Naive B cell (primary cell): ENCODE data around the gene PSMA5. TPM values are rescaled to one million over a fixed set of nuclear protein-coding genes. Genes with fewer than 3 reads are reported as not detected.

Experiments
- ATAC-seq, 2 donors: fragments of 150-1000 bp; cut with Tn5 transposase; 2 replicates each; pipeline ENCODE4 v1.10.0; 2021; ENCODE audit warnings: low read depth in 2 of 2, mild to moderate bottlenecking in 2 of 2, moderate library complexity in 2 of 2
- DNase-seq: peaks from one replicate; pipeline ENCODE4 v3.0.0; 2022
- H3K27ac Mint-ChIP-seq, 6 donors: one replicate each; pipeline ENCODE4 v1.8.0; 2020 to 2022; ENCODE audit warnings: mild to moderate bottlenecking in 6 of 6, mixed read lengths in 6 of 6, moderate library complexity in 5 of 6, inconsistent platforms in 2 of 6
- H3K27me3 Mint-ChIP-seq, 3 donors: one replicate each; pipeline ENCODE4 v1.8.0; 2021 to 2022; ENCODE audit warnings: mixed read lengths in 3 of 3, mild to moderate bottlenecking in 1 of 3
- H3K36me3 Mint-ChIP-seq, 2 donors: one replicate each; pipeline ENCODE4 v1.8.0; 2020 to 2022; ENCODE audit warnings: mixed read lengths in 2 of 2, inconsistent platforms in 1 of 2, mild to moderate bottlenecking in 1 of 2
- H3K4me1 Mint-ChIP-seq, 3 donors: one replicate each; pipeline ENCODE4 v1.8.0; 2020 to 2022; ENCODE audit warnings: mixed read lengths in 3 of 3, inconsistent platforms in 1 of 3, mild to moderate bottlenecking in 1 of 3, moderate library complexity in 1 of 3
- H3K4me3 Mint-ChIP-seq, 8 donors: one replicate each; pipeline ENCODE4 v1.8.0; 2020 to 2022; ENCODE audit warnings: mild to moderate bottlenecking in 8 of 8, mixed read lengths in 8 of 8, moderate library complexity in 8 of 8, inconsistent platforms in 2 of 8
- H3K9me3 Mint-ChIP-seq, 7 donors: one replicate each; pipeline ENCODE4 v1.8.0; 2020 to 2022; ENCODE audit warnings: mixed read lengths in 7 of 7, mild to moderate bottlenecking in 5 of 7, inconsistent platforms in 2 of 7, moderate library complexity in 1 of 7
- polyA plus RNA-seq, 6 donors: library from polyadenylated mRNA; unstranded; fragments of 300-500 nt; fragmentation: Illumina TruSeq; gene quantifications; one replicate each; pipeline ENCODE4 v1.2.3, GENCODE V29; 2021; ENCODE audit warnings: low read depth in 6 of 6

Gene PSMA5
- polyA plus RNA-seq, 6 donors from 2014 or later: 35.5 to 57.3 (median 51.0) TPM

GRCh38 chr1:109367626-109368025 lies 58.6 kb downstream of the PSMA5 start:
- Mint-ChIP-seq H3K27ac (peak overlapping the region in 1 of 6 donors; percentile 47), H3K27me3 (peaks cover 21 to 23% (median 22%) of the 10 kb centered on the region in 3 donors), H3K4me3 (no peak overlapping the region), H3K4me1 (peaks cover 0 to 13% (median 2%) of the 10 kb centered on the region in 3 donors), H3K9me3 (no peaks in the 10 kb centered on the region), H3K36me3 (no peaks in the 10 kb centered on the region)
- ATAC-seq (no peak), DNase-seq (no peak)

- no peak overlapping the region for H3K4me3 Mint-ChIP-seq
- DNase-seq: no peak
- H3K27me3 Mint-ChIP-seq: peaks cover 14 to 18% (median 16%) of the 10 kb centered on the region in 3 donors
- no peaks in the 10 kb centered on the region for H3K9me3 Mint-ChIP-seq
- ATAC-seq: no peak
- H3K4me1 Mint-ChIP-seq: peaks cover 0 to 7% (median 0%) of the 10 kb centered on the region in 3 donors
- no peaks in the 10 kb centered on the region for H3K36me3 Mint-ChIP-seq
- H3K27ac Mint-ChIP-seq: no peak overlapping the region
These were observed 60.5 kb downstream of the PSMA5 start for GRCh38 chr1:109365642-109366204.

GRCh38 chr1:109361649-109362048 lies 64.6 kb downstream of the PSMA5 start:
- ATAC-seq (no peak), DNase-seq (no peak)
- Mint-ChIP-seq H3K27me3 (peaks cover 2 to 9% (median 8%) of the 10 kb centered on the region in 3 donors), H3K4me1 (no peaks in the 10 kb centered on the region), H3K36me3 (no peaks in the 10 kb centered on the region), H3K9me3 (no peaks in the 10 kb centered on the region), H3K27ac (no peak overlapping the region), H3K4me3 (no peak overlapping the region)

GRCh38 chr1:109361069-109361468 lies 65.2 kb downstream of the PSMA5 start:
- no peak for ATAC-seq

GRCh38 chr1:109357616-109358015 lies 68.6 kb downstream of the PSMA5 start:
- Mint-ChIP-seq H3K27me3 (peaks cover 5 to 8% (median 7%) of the 10 kb centered on the region in 3 donors), H3K4me1 (no peaks in the 10 kb centered on the region), H3K27ac (no peak overlapping the region), H3K9me3 (no peaks in the 10 kb centered on the region), H3K4me3 (no peak overlapping the region), H3K36me3 (no peaks in the 10 kb centered on the region)
- no peak for ATAC-seq
- no peak for DNase-seq

More at GRCh38 chr1:109361069-109361468, 65.2 kb downstream of the PSMA5 start:
- Mint-ChIP-seq H3K27me3 (peaks cover 0 to 9% (median 8%) of the 10 kb centered on the region in 3 donors), H3K27ac (no peak overlapping the region), H3K4me3 (no peak overlapping the region), H3K4me1 (no peaks in the 10 kb centered on the region), H3K9me3 (no peaks in the 10 kb centered on the region), H3K36me3 (no peaks in the 10 kb centered on the region)
- no peak for DNase-seq

GRCh38 chr1:109356915-109357314 lies 69.3 kb downstream of the PSMA5 start:
- DNase-seq (no peak), ATAC-seq (no peak)
- Mint-ChIP-seq H3K27me3 (peaks cover 5 to 9% (median 7%) of the 10 kb centered on the region in 3 donors), H3K36me3 (no peaks in the 10 kb centered on the region), H3K4me1 (no peaks in the 10 kb centered on the region), H3K27ac (no peak overlapping the region), H3K9me3 (no peaks in the 10 kb centered on the region), H3K4me3 (no peak overlapping the region)

GRCh38 chr1:109356505-109356904 lies 69.7 kb downstream of the PSMA5 start:
- H3K4me1 Mint-ChIP-seq: no peaks in the 10 kb centered on the region
- DNase-seq (no peak), ATAC-seq (no peak)
- H3K4me3 Mint-ChIP-seq: no peak overlapping the region
- no peaks in the 10 kb centered on the region for H3K36me3 Mint-ChIP-seq
- no peak overlapping the region for H3K27ac Mint-ChIP-seq
- H3K27me3 Mint-ChIP-seq: peaks cover 5 to 13% (median 7%) of the 10 kb centered on the region in 3 donors
- H3K9me3 Mint-ChIP-seq: no peaks in the 10 kb centered on the region

- H3K4me1 Mint-ChIP-seq: no peaks in the 10 kb centered on the region
- no peaks in the 10 kb centered on the region for H3K36me3 Mint-ChIP-seq
- H3K4me3 Mint-ChIP-seq: no peak overlapping the region
- no peaks in the 10 kb centered on the region for H3K9me3 Mint-ChIP-seq
- peak overlapping the region in 1 of 6 donors; percentile 42 for H3K27ac Mint-ChIP-seq
- ATAC-seq (no peak), DNase-seq (no peak)
- peaks cover 7 to 14% (median 10%) of the 10 kb centered on the region in 3 donors for H3K27me3 Mint-ChIP-seq
These were observed 71.3 kb downstream of the PSMA5 start for GRCh38 chr1:109354929-109355328.

- DNase-seq: no peak
- no peaks in the 10 kb centered on the region for H3K9me3 Mint-ChIP-seq
- H3K4me1 Mint-ChIP-seq: no peaks in the 10 kb centered on the region
- H3K36me3 Mint-ChIP-seq: no peaks in the 10 kb centered on the region
- H3K27ac Mint-ChIP-seq: no peak overlapping the region
- ATAC-seq: no peak
- H3K4me3 Mint-ChIP-seq: no peak overlapping the region
- peaks cover 7 to 14% (median 10%) of the 10 kb centered on the region in 3 donors for H3K27me3 Mint-ChIP-seq
These were observed 74.8 kb downstream of the PSMA5 start for GRCh38 chr1:109351457-109351856.

- H3K4me3 Mint-ChIP-seq: no peak overlapping the region
- no peaks in the 10 kb centered on the region for H3K36me3 Mint-ChIP-seq
- peaks cover 7 to 14% (median 10%) of the 10 kb centered on the region in 3 donors for H3K27me3 Mint-ChIP-seq
- H3K4me1 Mint-ChIP-seq: no peaks in the 10 kb centered on the region
- DNase-seq (no peak), ATAC-seq (no peak)
- H3K27ac Mint-ChIP-seq: no peak overlapping the region
- no peaks in the 10 kb centered on the region for H3K9me3 Mint-ChIP-seq
These were observed 75.6 kb downstream of the PSMA5 start for GRCh38 chr1:109350655-109351054.

GRCh38 chr1:109350182-109350581 lies 76.1 kb downstream of the PSMA5 start:
- Mint-ChIP-seq H3K27ac (no peak overlapping the region), H3K4me3 (no peak overlapping the region), H3K36me3 (no peaks in the 10 kb centered on the region), H3K4me1 (no peaks in the 10 kb centered on the region), H3K9me3 (no peaks in the 10 kb centered on the region), H3K27me3 (peaks cover 7 to 14% (median 10%) of the 10 kb centered on the region in 3 donors)
- DNase-seq: no peak
- ATAC-seq: no peak

Other genes with a start within 250 kb of the PSMA5 start
- gene SARS1, start 212.5 kb downstream of the PSMA5 start, polyA plus RNA-seq: 100 to 1,000 TPM in 3 of 6 donors, 10 to 100 TPM in 3; 72.7 to 139 (median 105) TPM
- under 1 TPM in 2 of 6 donors, not detected in 4; 0.06 to 0.17 TPM for gene CELSR2, start 176.9 kb downstream of the PSMA5 start, polyA plus RNA-seq
- under 1 TPM in 1 of 6 donors, not detected in 5; 0.45 TPM for gene PSRC1, start 143.3 kb downstream of the PSMA5 start, polyA plus RNA-seq
- not detected for gene MYBPHL, start 119.4 kb downstream of the PSMA5 start, polyA plus RNA-seq
- 1 to 10 TPM in 1 of 6 donors, under 1 TPM in 3, not detected in 2; 0.16 to 1.3 (median 0.34) TPM for gene SORT1, start 28.5 kb downstream of the PSMA5 start, polyA plus RNA-seq
- gene SYPL2, start 40.1 kb upstream of the PSMA5 start, polyA plus RNA-seq: not detected
- gene ATXN7L2, start 57.5 kb upstream of the PSMA5 start, polyA plus RNA-seq: 1 to 10 TPM; 3.0 to 9.2 (median 5.2) TPM
- 10 to 100 TPM in 5 of 6 donors, 1 to 10 TPM in 1; 9.3 to 13.2 (median 10.8) TPM for gene CYB561D1, start 67.6 kb upstream of the PSMA5 start, polyA plus RNA-seq
- 1 to 10 TPM in 3 of 6 donors, under 1 TPM in 2, not detected in 1; 0.37 to 1.8 (median 1.0) TPM for gene AMIGO1, start 83.3 kb upstream of the PSMA5 start, polyA plus RNA-seq
- under 1 TPM in 1 of 6 donors, not detected in 5; 0.09 TPM for gene GPR61, start 113.4 kb upstream of the PSMA5 start, polyA plus RNA-seq
- 10 to 100 TPM in 1 of 6 donors, 1 to 10 TPM in 5; 7.6 to 13.9 (median 8.9) TPM for gene GNAI3, start 122.2 kb upstream of the PSMA5 start, polyA plus RNA-seq
- not detected for gene GNAT2, start 193.2 kb upstream of the PSMA5 start, polyA plus RNA-seq
- gene AMPD2, start 193.4 kb upstream of the PSMA5 start, polyA plus RNA-seq: 10 to 100 TPM; 14.3 to 34.9 (median 25.6) TPM
- 10 to 100 TPM; 10.6 to 24.4 (median 16.7) TPM for gene GSTM4, start 229.7 kb upstream of the PSMA5 start, polyA plus RNA-seq
- 10 to 100 TPM in 2 of 6 donors, 1 to 10 TPM in 4; 3.9 to 14.5 (median 5.7) TPM for gene GSTM2, start 241.6 kb upstream of the PSMA5 start, polyA plus RNA-seq